Fibroblast of the aortic adventitia (primary cell): Measurements from ENCODE around the gene SLC2A10. TPM values are rescaled to one million over a fixed set of nuclear protein-coding genes. Genes with fewer than 3 reads are reported as not detected.
A peak's percentile ranks its signal among the peaks of the same experiment; 100 is the strongest.

ENCODE experiments used
- DNase-seq: peaks from one replicate; pipeline ENCODE4 v3.0.0-alpha.2; 2010; ENCODE audit warnings: low read depth
- H3K4me3 ChIP-seq: 2 replicates; pipeline ENCODE4 v1.5.1; 2011; ENCODE audit warnings: low read depth, mild to moderate bottlenecking, control low read depth, low read length, moderate library complexity
- total RNA-seq: library from RNA; depleted of rRNA; stranded (reverse); fragments of >200 nt; gene quantifications from 2 replicates; pipeline ENCODE4 v1.2.3, GENCODE V29; 2012; ENCODE audit warnings: low replicate concordance
- TF ChIP-seq, protein P1 (sequence below): IDR thresholded peaks from 2 replicates; pipeline ENCODE4 v1.5.1; 2011; ENCODE audit warnings: mild to moderate bottlenecking, low read length, control low read depth, inconsistent platforms; ENCODE audit not compliant: insufficient read depth

SLC2A10 gene
- total RNA-seq: 37.4 and 43.4 TPM in 2 replicates

DNA sequence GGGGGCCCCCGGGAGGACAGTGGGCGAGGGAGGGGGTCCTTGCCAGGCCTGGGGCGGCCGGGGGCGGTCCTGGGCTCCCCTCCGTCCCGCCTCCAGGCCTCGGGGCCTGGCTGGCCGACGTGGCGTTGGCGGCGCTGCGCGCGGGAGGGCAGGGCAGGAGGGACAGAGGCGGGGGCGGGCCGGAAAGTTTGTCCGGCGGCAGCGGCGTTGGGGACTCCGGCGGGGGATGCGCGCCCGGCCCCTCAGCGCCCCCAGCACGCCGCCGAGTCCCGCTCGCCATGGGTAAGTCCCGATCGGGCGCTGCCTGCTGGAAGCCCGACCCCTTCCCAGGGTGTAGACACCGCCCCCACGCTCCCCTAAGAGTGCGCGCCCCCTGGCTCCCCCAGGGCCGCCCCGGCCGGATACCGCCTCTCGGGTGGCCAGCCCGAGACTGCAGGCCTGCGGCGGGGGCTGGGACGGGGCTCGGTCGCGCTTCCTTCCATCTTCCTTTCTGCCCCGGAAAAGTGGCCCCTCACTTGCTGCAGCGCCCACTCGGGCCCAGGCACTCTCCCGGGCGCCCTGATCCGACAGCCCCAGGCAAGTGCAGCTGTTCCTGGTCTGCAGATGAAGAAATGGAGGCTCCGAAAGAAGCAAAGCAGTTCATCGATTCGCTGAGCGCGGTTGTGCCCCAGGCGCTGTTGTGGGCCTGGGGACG, at the start of gene SLC2A10:
Gene SLC2A10, plus strand, starts transcription at position 191 of the 694 bp plus-strand sequence. Its CDS starts 88 bp downstream, at position 279.
- TF ChIP-seq, protein P1, sequence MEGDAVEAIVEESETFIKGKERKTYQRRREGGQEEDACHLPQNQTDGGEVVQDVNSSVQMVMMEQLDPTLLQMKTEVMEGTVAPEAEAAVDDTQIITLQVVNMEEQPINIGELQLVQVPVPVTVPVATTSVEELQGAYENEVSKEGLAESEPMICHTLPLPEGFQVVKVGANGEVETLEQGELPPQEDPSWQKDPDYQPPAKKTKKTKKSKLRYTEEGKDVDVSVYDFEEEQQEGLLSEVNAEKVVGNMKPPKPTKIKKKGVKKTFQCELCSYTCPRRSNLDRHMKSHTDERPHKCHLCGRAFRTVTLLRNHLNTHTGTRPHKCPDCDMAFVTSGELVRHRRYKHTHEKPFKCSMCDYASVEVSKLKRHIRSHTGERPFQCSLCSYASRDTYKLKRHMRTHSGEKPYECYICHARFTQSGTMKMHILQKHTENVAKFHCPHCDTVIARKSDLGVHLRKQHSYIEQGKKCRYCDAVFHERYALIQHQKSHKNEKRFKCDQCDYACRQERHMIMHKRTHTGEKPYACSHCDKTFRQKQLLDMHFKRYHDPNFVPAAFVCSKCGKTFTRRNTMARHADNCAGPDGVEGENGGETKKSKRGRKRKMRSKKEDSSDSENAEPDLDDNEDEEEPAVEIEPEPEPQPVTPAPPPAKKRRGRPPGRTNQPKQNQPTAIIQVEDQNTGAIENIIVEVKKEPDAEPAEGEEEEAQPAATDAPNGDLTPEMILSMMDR: peak; percentile 5
- H3K4me3 ChIP-seq: peak within 1 kb of the TSS; percentile 81
- DNase-seq: peak; percentile 38

DNA sequence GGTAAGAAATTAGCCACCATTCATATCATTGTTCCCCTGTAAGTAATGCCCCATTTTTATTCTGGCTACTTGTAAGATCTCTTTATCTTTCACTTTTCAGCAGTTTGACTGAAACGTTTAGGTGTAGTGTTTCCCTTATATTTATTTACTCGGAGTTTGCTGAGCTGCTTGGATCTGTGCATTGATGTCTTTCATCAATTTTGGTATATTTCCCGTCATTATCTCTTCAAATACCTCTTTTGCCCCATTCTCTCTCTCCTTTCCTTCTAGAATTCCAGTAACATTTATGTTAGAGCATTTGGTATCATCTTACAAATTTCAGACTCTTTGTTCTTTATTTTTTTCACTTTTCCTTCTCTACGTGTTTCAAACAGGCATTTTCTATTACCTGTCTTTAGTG, 49.0 kb upstream of the SLC2A10 start:
- DNase-seq: no peak
- TF ChIP-seq, protein P1: no peak

DNA sequence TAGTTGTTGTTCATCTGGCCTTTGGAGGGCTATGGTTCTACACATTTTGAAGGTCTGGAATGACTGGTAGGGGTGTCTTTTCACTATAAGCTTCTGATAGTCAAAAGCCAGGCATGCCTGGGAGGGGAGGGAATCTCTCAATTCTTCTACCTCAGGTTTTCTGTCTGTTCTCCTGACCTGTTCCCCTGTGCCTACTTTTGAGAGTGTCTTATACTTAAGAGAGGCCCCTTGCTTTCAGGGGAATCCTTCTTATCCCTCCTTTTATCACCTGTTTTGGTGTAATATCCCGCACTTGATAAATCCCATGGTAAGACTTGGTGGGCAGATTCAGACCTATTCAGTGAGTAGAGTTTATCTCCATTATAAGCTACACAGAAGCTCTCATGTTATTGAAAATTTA, 47.8 kb upstream of the SLC2A10 start:
- DNase-seq: no peak
- TF ChIP-seq, protein P1: no peak
- H3K4me3 ChIP-seq: no peak overlapping the region

More for the DNA sequence above, 49.0 kb upstream of the SLC2A10 start:
- H3K4me3 ChIP-seq: no peak overlapping the region

DNA sequence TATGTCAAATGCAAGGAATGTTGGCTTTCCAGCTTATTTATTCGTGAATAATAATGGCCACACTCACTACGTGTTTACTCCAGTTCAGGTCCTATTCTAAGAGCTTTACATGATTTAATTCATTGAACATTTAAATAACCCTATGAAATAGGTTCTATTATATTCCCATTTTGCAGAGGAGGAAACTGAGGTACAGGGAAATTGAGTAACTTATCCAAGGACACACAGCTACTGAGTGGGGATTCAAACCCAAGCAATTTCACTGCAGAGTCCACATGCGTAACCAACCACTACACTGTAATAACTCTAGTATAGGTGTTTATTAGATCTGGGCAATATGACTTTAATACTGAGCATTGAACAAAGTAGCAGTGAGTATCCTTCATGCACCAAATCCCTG, 45.9 kb upstream of the SLC2A10 start:
- H3K4me3 ChIP-seq: no peak overlapping the region
- no peak for DNase-seq
- TF ChIP-seq, protein P1: no peak

DNA sequence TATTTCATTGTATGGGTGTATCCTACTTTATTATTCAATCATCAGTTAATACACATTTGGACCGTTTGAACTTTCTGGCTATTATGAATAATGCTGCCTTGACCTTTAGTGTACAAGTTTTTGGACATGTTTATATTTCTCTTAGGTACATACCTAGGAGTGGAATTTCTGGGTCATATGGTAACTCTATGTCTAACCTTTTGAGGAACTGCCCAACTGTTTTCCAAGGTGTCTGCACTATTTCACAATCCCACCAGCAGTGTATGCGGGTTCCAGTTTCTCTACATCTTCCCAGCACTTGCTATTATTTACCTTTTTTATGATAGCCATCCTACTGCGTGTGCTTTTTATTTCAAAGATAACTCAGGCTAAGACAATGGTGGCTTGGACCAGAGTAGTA, 43.8 kb upstream of the SLC2A10 start:
- TF ChIP-seq, protein P1: no peak
- H3K4me3 ChIP-seq: no peak overlapping the region
- no peak for DNase-seq

DNA sequence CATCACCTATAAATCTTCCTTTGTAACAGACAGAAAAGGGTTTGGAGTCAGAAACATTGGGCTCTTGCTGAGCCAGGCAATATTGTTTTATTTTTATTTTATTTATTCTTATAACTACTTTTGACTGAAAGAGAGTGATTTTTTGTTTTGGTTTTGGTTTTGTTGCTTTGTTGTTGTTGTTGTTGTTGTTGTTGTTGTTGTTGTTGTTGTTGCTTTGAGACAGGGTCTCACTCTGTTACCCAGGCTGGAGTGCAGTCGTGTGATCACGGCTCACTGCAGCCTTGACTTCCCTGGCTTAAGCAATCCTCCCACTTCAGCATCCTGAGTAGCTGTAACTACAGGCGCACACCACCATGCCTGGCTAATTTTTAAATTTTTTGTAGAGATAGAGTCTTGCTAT, 43.1 kb upstream of the SLC2A10 start:
- no peak overlapping the region for H3K4me3 ChIP-seq
- TF ChIP-seq, protein P1: no peak
- DNase-seq: no peak
